ENCODE measurements around the gene PDZD7.

PDZD7 gene

DNA sequence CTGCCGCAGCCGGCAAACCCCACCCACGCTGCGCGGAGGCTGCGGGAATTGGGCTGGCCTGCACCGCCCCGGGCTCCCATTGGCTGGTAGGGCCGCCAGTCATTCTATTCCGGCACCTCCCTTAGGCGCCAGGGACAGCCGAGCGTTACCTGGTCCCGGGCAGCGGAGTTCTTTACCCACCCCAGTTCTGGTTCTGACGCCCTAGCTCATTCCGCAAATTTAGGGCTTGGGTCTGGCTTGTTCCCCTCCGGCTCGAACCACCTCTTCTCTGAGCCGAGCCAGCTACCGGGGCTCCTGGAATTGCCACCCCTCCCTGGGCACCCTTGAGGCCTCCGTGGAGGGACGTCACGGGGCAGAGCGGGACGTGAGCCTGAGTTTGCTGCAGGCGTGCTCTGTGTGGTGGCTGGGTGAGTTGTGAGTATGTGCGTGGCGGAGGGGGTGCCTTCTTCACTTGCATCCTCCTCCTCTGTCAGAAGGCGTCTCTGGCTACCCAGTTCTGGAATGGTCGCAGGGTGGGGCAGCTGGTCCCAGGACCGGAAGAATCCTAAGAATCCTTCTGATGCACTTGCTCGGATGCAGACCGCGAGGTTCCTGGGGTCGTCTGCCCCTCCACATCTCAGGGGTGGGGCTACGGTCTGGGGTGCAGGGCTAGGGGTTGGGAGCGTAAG, at the start of gene PDZD7, which contains the start of gene SFXN3:
TSS of gene PDZD7 (minus strand) at position 2 of the 668 bp plus-strand sequence. CDS start 910 bp downstream, outside the sequence.
TSS of gene SFXN3 (plus strand) at position 107 of the 668 bp plus-strand sequence. CDS start 3,461 bp downstream, outside the sequence.
- DNase-seq (ENCODE audit: low spot score) = peak; percentile 98
- in situ Hi-C loops (cut with MboI; ENCODE audit: low sequenced_read_pairs, unreplicated experiment) = loop anchor here (10.0 kb wide), 1 partner anchor 114 kb away; no protein-coding TSS in a partner anchor
- TF ChIP-seq, protein P1, sequence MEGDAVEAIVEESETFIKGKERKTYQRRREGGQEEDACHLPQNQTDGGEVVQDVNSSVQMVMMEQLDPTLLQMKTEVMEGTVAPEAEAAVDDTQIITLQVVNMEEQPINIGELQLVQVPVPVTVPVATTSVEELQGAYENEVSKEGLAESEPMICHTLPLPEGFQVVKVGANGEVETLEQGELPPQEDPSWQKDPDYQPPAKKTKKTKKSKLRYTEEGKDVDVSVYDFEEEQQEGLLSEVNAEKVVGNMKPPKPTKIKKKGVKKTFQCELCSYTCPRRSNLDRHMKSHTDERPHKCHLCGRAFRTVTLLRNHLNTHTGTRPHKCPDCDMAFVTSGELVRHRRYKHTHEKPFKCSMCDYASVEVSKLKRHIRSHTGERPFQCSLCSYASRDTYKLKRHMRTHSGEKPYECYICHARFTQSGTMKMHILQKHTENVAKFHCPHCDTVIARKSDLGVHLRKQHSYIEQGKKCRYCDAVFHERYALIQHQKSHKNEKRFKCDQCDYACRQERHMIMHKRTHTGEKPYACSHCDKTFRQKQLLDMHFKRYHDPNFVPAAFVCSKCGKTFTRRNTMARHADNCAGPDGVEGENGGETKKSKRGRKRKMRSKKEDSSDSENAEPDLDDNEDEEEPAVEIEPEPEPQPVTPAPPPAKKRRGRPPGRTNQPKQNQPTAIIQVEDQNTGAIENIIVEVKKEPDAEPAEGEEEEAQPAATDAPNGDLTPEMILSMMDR (IDR thresholded peaks at IDR 0.05; ENCODE audit: borderline replicate concordance, control extremely low read depth, extremely low read depth, insufficient read depth, missing control alignments) = no peak

GRCh38 chr10:101079874-101080273, 48.9 kb upstream of the PDZD7 start:
- TF ChIP-seq, protein P1 (IDR thresholded peaks at IDR 0.05; ENCODE audit: borderline replicate concordance, control extremely low read depth, extremely low read depth, insufficient read depth, missing control alignments) = no peak
- no peak for DNase-seq (ENCODE audit: low spot score)
- in situ Hi-C loops (cut with MboI; ENCODE audit: low sequenced_read_pairs, unreplicated experiment) = no loop called here

GRCh38 chr10:101076630-101077029, 45.7 kb upstream of the PDZD7 start:
- no peak for DNase-seq (ENCODE audit: low spot score)
- TF ChIP-seq, protein P1 (IDR thresholded peaks at IDR 0.05; ENCODE audit: borderline replicate concordance, control extremely low read depth, extremely low read depth, insufficient read depth, missing control alignments) = no peak
- in situ Hi-C loops (cut with MboI; ENCODE audit: low sequenced_read_pairs, unreplicated experiment) = no loop called here

- DNase-seq (ENCODE audit: low spot score) = peak; percentile 25
- TF ChIP-seq, protein P1 (IDR thresholded peaks at IDR 0.05; ENCODE audit: borderline replicate concordance, control extremely low read depth, extremely low read depth, insufficient read depth, missing control alignments) = no peak
- in situ Hi-C loops (cut with MboI; ENCODE audit: low sequenced_read_pairs, unreplicated experiment) = no loop called here
Observed at GRCh38 chr10:101075775-101076174, 44.8 kb upstream of the PDZD7 start.

GRCh38 chr10:101073631-101074030, 42.7 kb upstream of the PDZD7 start:
- TF ChIP-seq, protein P1 (IDR thresholded peaks at IDR 0.05; ENCODE audit: borderline replicate concordance, control extremely low read depth, extremely low read depth, insufficient read depth, missing control alignments) = no peak
- DNase-seq (ENCODE audit: low spot score) = no peak
- in situ Hi-C loops (cut with MboI; ENCODE audit: low sequenced_read_pairs, unreplicated experiment) = no loop called here

- TF ChIP-seq, protein P1 (IDR thresholded peaks at IDR 0.05; ENCODE audit: borderline replicate concordance, control extremely low read depth, extremely low read depth, insufficient read depth, missing control alignments) = no peak
- in situ Hi-C loops (cut with MboI; ENCODE audit: low sequenced_read_pairs, unreplicated experiment) = no loop called here
- no peak for DNase-seq (ENCODE audit: low spot score)
Observed at GRCh38 chr10:101072923-101073322, 42.0 kb upstream of the PDZD7 start.

All from GM13976 (cell line).